GM19023 (cell line): ENCODE data around the gene CASP6.

Experiments used
- ATAC-seq: cut with Tn5 transposase; IDR thresholded peaks from one replicate; pipeline ENCODE4 v1.9.1; 2021; ENCODE audit warnings: mild to moderate bottlenecking, moderate library complexity; ENCODE audit not compliant: unreplicated experiment

CASP6 gene

GRCh38 chr4:109702950-109703663 lies at the start of gene CASP6:
CASP6 (minus strand) TSS chr4:109703445; CDS start chr4:109703395, 50 bp downstream.
- peak; percentile 78 for ATAC-seq

GRCh38 chr4:109752525-109752924 lies 49.3 kb upstream of the CASP6 start:
- ATAC-seq = no peak

- no peak for ATAC-seq
Observed at GRCh38 chr4:109751852-109752251, 48.6 kb upstream of the CASP6 start.

GRCh38 chr4:109750652-109751244 lies 47.5 kb upstream of the CASP6 start:
- no peak for ATAC-seq

GRCh38 chr4:109749388-109750082 lies 46.3 kb upstream of the CASP6 start:
- no peak for ATAC-seq

- no peak for ATAC-seq
Observed at GRCh38 chr4:109748114-109748513, 44.9 kb upstream of the CASP6 start.

- ATAC-seq = no peak
Observed at GRCh38 chr4:109746728-109747127, 43.5 kb upstream of the CASP6 start.

- ATAC-seq = no peak
Observed at GRCh38 chr4:109745830-109746229, 42.6 kb upstream of the CASP6 start.

- ATAC-seq = no peak
Observed at GRCh38 chr4:109739547-109739946, 36.3 kb upstream of the CASP6 start.

- no peak for ATAC-seq
Observed at GRCh38 chr4:109738104-109738872, 35.0 kb upstream of the CASP6 start.

GRCh38 chr4:109735566-109736365 lies 32.5 kb upstream of the CASP6 start:
- ATAC-seq = no peak

GRCh38 chr4:109733728-109734127 lies 30.5 kb upstream of the CASP6 start:
- no peak for ATAC-seq

- no peak for ATAC-seq
Observed at GRCh38 chr4:109730619-109731545, 27.6 kb upstream of the CASP6 start.

GRCh38 chr4:109729718-109730618 lies 26.7 kb upstream of the CASP6 start, which contains the start of gene PLA2G12A:
PLA2G12A (minus strand) TSS chr4:109730070; CDS start chr4:109729809, 261 bp downstream.
- peak; percentile 86 for ATAC-seq

- no peak for ATAC-seq
Observed at GRCh38 chr4:109729117-109729717, 26.0 kb upstream of the CASP6 start.

GRCh38 chr4:109728385-109728784 lies 25.1 kb upstream of the CASP6 start:
- no peak for ATAC-seq

GRCh38 chr4:109723110-109723509 lies 19.9 kb upstream of the CASP6 start:
- ATAC-seq = no peak

GRCh38 chr4:109722357-109722756 lies 19.1 kb upstream of the CASP6 start:
- ATAC-seq = no peak
